Panc1 (cell line): ENCODE measurements around the gene DEGS2. TPM values are rescaled to one million over a fixed set of nuclear protein-coding genes. Genes with fewer than 3 reads are reported as not detected.

Source experiments
- ATAC-seq: fragments of 200-7000 bp; cut with Tn5 transposase; 2 replicates; pipeline ENCODE4 v1.9.1; 2020; ENCODE audit warnings: mild to moderate bottlenecking, moderate library complexity
- BruUV-seq: library from RNA; stranded (reverse); fragments of 400-500 nt; replicated peaks from 2 replicates; lab custom pipeline; 2021; lab: Mats Ljungman, UMichigan
- CTCF ChIA-PET: fragments of 300-600 bp; sonication (Branson Sonifier 250); formaldehyde crosslinking; loops from one replicate; lab custom pipeline; 2022; ENCODE audit warnings: antibody characterized with exemption; lab: Charles Lee
- POLR2A ChIA-PET: fragments of 300-600 bp; sonication (Branson Sonifier 250); formaldehyde crosslinking; loops from one replicate; lab custom pipeline; 2022; ENCODE audit warnings: antibody characterized with exemption; lab: Charles Lee
- DNase-seq: peaks from one replicate; pipeline ENCODE4 v3.0.0-alpha.2; 2010; ENCODE audit warnings: low read depth, low spot score
- H3K27ac ChIP-seq: 2 replicates; pipeline ENCODE4 v1.5.1; 2011; ENCODE audit warnings: mild to moderate bottlenecking, low read length, inconsistent platforms
- H3K27me3 ChIP-seq: fragments of 200-500 bp; sonication (Bioruptor generic); 2 replicates; pipeline ENCODE4 v1.6.0; 2014; ENCODE audit warnings: low read length, inconsistent platforms; ENCODE audit not compliant: control insufficient read depth, insufficient read depth
- H3K36me3 ChIP-seq: fragments of 200-500 bp; sonication (Bioruptor generic); 2 replicates; pipeline ENCODE4 v1.5.1; 2014; ENCODE audit warnings: inconsistent platforms, mild to moderate bottlenecking, low read length, moderate library complexity; ENCODE audit not compliant: control insufficient read depth, insufficient read depth
- H3K4me1 ChIP-seq: 2 replicates; pipeline ENCODE4 v1.5.1; 2011; ENCODE audit warnings: inconsistent platforms, mild to moderate bottlenecking, low read length, moderate library complexity; ENCODE audit not compliant: control insufficient read depth, insufficient read depth
- H3K4me3 ChIP-seq, 2 experiments: 2 replicates each; pipeline ENCODE4 v1.5.1; 2011 to 2012; ENCODE audit warnings: low read depth in 2 of 2, low read length in 2 of 2, mild to moderate bottlenecking in 2 of 2, inconsistent platforms in 1 of 2, moderate library complexity in 1 of 2
- H3K9me3 ChIP-seq: fragments of 200-500 bp; sonication (Bioruptor generic); 2 replicates; pipeline ENCODE4 v1.5.1; 2014; ENCODE audit warnings: low read depth, mild to moderate bottlenecking, inconsistent platforms, low read length, moderate library complexity; ENCODE audit not compliant: control insufficient read depth, insufficient read depth
- POLR2AphosphoS5 ChIP-seq: IDR thresholded peaks from 2 replicates; pipeline ENCODE4 v1.6.1; 2012; ENCODE audit warnings: mild to moderate bottlenecking, low read depth, low read length, moderate library complexity
- SIN3A ChIP-seq: IDR thresholded peaks from 2 replicates; pipeline ENCODE4 v1.6.1; 2012; ENCODE audit warnings: low read depth, mild to moderate bottlenecking, low read length, moderate library complexity, borderline replicate concordance; ENCODE audit not compliant: insufficient read depth
- TCF7L2 ChIP-seq: IDR thresholded peaks from 2 replicates; pipeline ENCODE4 v1.6.1; 2011; ENCODE audit warnings: mild to moderate bottlenecking, low read depth, low read length, inconsistent platforms
- in situ Hi-C: cut with HindIII; loops from 2 replicates; pipeline ENCODE4 v1.10.0; 2016; ENCODE audit warnings: low sequenced_read_pairs, low pct_unique_long_range_greater_than_20kb
- intact Hi-C: fragments of 100-400 bp; cut with micrococcal nuclease; formaldehyde crosslinking; loops from one replicate; pipeline ENCODE4 v1.10.0; 2022; ENCODE audit not compliant: unreplicated experiment
- total RNA-seq: library from RNA; stranded (reverse); gene quantifications from one replicate; pipeline ENCODE4 v1.2.1, GENCODE V29; 2021; ENCODE audit not compliant: unreplicated experiment
- TF ChIP-seq, protein P1 (sequence below): fragments of 450-650 bp; IDR thresholded peaks from 2 replicates; pipeline ENCODE4 v1.5.1; 2017; ENCODE audit warnings: mild to moderate bottlenecking
- TF ChIP-seq, protein P2 (sequence below), 2 experiments: IDR thresholded peaks; 2 replicates each; pipeline ENCODE4 v1.6.1; 2011 to 2012; ENCODE audit warnings: low read depth in 2 of 2, control low read depth in 1 of 2, low read length in 1 of 2, mild to moderate bottlenecking in 1 of 2, moderate library complexity in 1 of 2; ENCODE audit not compliant: insufficient read depth in 1 of 2

The DEGS2 gene
- total RNA-seq, 1 experiment from 2014 or later, result 4.9 TPM

DNA sequence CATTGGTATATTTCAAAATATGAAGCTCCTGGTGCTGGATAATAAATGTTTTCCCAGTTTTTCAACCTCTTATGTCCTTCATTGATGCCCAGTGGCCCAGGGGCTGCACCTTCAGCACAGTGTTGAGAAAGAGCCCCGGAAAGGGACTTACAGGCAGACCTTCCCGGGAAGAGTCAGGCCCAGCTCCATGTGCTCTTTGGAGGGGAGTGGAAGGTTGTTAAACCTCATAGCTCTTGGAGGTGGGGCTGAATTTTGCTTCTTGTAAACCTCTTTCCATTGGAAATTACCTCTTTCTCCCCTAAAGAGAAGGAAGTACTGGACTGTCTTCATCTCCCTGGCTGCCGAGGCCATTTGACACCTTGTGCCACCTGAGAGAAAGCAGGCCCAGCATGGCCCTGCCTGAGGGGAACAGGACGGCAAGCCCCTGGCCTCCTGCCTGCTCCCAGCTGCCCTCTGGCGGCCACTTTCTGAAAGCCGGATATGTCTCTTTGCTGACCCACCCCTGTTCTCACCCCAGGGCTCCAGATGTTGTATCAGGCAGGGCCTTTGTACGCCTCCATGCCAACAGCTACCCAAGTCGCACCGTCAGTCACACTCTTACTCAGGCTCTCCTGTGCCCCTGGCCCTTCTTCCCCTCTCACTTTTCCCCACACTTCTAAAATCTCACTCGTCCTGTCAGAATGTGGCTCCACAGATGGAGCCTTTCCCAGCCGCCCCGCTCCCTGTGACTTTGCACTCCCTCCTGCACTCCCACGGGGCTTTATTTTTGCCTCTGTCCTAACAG lies 51.2 kb downstream of the DEGS2 start:
- H3K27me3 ChIP-seq, result no peaks in the 10 kb centered on the region
- POLR2A ChIA-PET, result no interaction called here
- intact Hi-C loops, result loop anchor here (2.0 kb wide), 2 partner anchors 53 to 125 kb away; no protein-coding TSS in a partner anchor
- CTCF ChIA-PET, result interaction anchor here (0.6 to 1.0 kb wide), 3 partner anchors 9 to 77 kb away, joined by 3 read pairs; no protein-coding TSS in a partner anchor
- H3K9me3 ChIP-seq, result no peaks in the 10 kb centered on the region
- DNase-seq (peak; percentile 41), ATAC-seq (peak; percentile 94)
- H3K4me3 ChIP-seq, result no peak overlapping the region
- BruUV-seq, result no TSS peak
- in situ Hi-C loops, result no loop called here
- no peaks in the 10 kb centered on the region for H3K36me3 ChIP-seq
- no peaks in the 10 kb centered on the region; the same call in 1 of the 2 replicates for H3K4me1 ChIP-seq
- H3K27ac ChIP-seq, result no peak overlapping the region
- no peak for TF ChIP-seq SIN3A
- TF ChIP-seq, protein P1, sequence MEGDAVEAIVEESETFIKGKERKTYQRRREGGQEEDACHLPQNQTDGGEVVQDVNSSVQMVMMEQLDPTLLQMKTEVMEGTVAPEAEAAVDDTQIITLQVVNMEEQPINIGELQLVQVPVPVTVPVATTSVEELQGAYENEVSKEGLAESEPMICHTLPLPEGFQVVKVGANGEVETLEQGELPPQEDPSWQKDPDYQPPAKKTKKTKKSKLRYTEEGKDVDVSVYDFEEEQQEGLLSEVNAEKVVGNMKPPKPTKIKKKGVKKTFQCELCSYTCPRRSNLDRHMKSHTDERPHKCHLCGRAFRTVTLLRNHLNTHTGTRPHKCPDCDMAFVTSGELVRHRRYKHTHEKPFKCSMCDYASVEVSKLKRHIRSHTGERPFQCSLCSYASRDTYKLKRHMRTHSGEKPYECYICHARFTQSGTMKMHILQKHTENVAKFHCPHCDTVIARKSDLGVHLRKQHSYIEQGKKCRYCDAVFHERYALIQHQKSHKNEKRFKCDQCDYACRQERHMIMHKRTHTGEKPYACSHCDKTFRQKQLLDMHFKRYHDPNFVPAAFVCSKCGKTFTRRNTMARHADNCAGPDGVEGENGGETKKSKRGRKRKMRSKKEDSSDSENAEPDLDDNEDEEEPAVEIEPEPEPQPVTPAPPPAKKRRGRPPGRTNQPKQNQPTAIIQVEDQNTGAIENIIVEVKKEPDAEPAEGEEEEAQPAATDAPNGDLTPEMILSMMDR, result peak; percentile 90
- no peak for TF ChIP-seq POLR2AphosphoS5
- no peak for TF ChIP-seq TCF7L2

DNA sequence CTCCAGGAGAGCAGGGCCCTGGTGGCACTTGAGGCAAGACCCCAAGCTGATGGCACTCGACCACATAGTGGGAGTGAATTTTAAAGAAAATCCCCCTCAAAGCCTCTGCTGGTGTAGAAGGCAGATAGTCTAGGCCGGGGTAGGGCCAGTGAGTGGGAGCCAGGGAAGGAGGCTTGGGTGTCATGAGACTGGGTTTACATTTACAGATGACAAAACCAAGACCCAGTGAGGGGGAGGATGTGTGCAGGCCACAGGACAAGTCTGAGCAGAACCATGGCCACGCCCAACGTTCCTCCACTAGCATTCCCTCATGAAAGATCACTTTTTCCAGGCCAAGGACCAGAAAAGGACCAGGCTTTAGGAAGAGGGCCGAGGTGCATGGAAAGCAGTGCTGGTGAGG lies 52.2 kb downstream of the DEGS2 start:
- no peak overlapping the region for H3K4me3 ChIP-seq
- DNase-seq (no peak), ATAC-seq (no peak)
- BruUV-seq, result no TSS peak
- no peak overlapping the region for H3K27ac ChIP-seq
- TF ChIP-seq POLR2AphosphoS5, result no peak
- TF ChIP-seq, protein P1, result no peak
- no peak for TF ChIP-seq TCF7L2
- TF ChIP-seq, protein P2, sequence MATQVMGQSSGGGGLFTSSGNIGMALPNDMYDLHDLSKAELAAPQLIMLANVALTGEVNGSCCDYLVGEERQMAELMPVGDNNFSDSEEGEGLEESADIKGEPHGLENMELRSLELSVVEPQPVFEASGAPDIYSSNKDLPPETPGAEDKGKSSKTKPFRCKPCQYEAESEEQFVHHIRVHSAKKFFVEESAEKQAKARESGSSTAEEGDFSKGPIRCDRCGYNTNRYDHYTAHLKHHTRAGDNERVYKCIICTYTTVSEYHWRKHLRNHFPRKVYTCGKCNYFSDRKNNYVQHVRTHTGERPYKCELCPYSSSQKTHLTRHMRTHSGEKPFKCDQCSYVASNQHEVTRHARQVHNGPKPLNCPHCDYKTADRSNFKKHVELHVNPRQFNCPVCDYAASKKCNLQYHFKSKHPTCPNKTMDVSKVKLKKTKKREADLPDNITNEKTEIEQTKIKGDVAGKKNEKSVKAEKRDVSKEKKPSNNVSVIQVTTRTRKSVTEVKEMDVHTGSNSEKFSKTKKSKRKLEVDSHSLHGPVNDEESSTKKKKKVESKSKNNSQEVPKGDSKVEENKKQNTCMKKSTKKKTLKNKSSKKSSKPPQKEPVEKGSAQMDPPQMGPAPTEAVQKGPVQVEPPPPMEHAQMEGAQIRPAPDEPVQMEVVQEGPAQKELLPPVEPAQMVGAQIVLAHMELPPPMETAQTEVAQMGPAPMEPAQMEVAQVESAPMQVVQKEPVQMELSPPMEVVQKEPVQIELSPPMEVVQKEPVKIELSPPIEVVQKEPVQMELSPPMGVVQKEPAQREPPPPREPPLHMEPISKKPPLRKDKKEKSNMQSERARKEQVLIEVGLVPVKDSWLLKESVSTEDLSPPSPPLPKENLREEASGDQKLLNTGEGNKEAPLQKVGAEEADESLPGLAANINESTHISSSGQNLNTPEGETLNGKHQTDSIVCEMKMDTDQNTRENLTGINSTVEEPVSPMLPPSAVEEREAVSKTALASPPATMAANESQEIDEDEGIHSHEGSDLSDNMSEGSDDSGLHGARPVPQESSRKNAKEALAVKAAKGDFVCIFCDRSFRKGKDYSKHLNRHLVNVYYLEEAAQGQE (IDR thresholded peaks at IDR 0.05; ENCODE audit: insufficient read depth in 1 of 2, low read depth in 2 of 2, low read length in 1 of 2), result no peak
- no peak for TF ChIP-seq SIN3A
- ChIA-PET POLR2A (no interaction called here), CTCF (no interaction called here)
- no peaks in the 10 kb centered on the region for H3K27me3 ChIP-seq
- intact Hi-C loops (no loop called here), in situ Hi-C loops (no loop called here)
- no peaks in the 10 kb centered on the region for H3K36me3 ChIP-seq
- no peaks in the 10 kb centered on the region for H3K9me3 ChIP-seq
- no peaks in the 10 kb centered on the region; the same call in 1 of the 2 replicates for H3K4me1 ChIP-seq
